Thoracic aorta (tissue), 2 donors: ENCODE data around the gene ABL2. TPM values are rescaled to one million over a fixed set of nuclear protein-coding genes. Genes with fewer than 3 reads are reported as not detected.
A peak's percentile ranks its signal among the peaks of the same experiment; 100 is the strongest.

Experiments
- ATAC-seq: fragments of 150-250 bp; one replicate; pipeline ENCODE4 v1.8.0; 2017; ENCODE audit warnings: low read depth; ENCODE audit not compliant: insufficient number of reproducible peaks, low FRiP score
- DNase-seq: peaks from one replicate; pipeline ENCODE4 v3.0.0-alpha.2; 2020; ENCODE audit warnings: low spot score
- H3K27ac ChIP-seq, 2 donors: fragments of 200-600 bp; sonication (generic); 1 replicate in 1 of 2; 2 replicates in 1 of 2; pipeline ENCODE4 v1.5.1; 2016; ENCODE audit warnings: mild to moderate bottlenecking in 2 of 2, moderate library complexity in 2 of 2
- H3K27me3 ChIP-seq: fragments of 200-600 bp; sonication (generic); replicated peaks from 2 replicates; pipeline ENCODE4 v1.6.0; 2016; ENCODE audit warnings: mild to moderate bottlenecking; ENCODE audit not compliant: insufficient read depth
- H3K36me3 ChIP-seq: fragments of 200-600 bp; sonication (generic); one replicate; pipeline ENCODE4 v1.5.1; 2016
- H3K4me1 ChIP-seq, 2 donors: fragments of 200-600 bp; sonication (generic); 1 replicate in 1 of 2; 2 replicates in 1 of 2; pipeline versions ENCODE4 v1.5.1 to v1.6.0; 2016; ENCODE audit warnings: low read depth in 2 of 2, mild to moderate bottlenecking in 1 of 2; ENCODE audit not compliant: control insufficient read depth in 1 of 2
- H3K4me3 ChIP-seq: fragments of 200-600 bp; sonication (generic); 2 replicates; pipeline ENCODE4 v1.5.1; 2016; ENCODE audit warnings: mild to moderate bottlenecking
- H3K9me3 ChIP-seq: fragments of 200-600 bp; sonication (generic); 2 replicates; pipeline ENCODE4 v1.5.1; 2016
- CTCF ChIP-seq: fragments of 200-600 bp; sonication (generic); IDR thresholded peaks from one replicate; pipeline ENCODE4 v1.5.1; 2019; ENCODE audit warnings: antibody characterized with exemption
- total RNA-seq, 2 donors: library from RNA; depleted of rRNA; stranded (reverse); fragments of >200 nt; gene quantifications; one replicate each; pipeline versions ENCODE4 v1.1.0 to v1.2.3, GENCODE V29; 2016

ABL2 gene
- total RNA-seq, 2 donors from 2014 or later: 23.6 to 62.4 TPM

- ATAC-seq: peak; percentile 69
- no peak for TF ChIP-seq CTCF
- DNase-seq: peak; percentile 70
These were observed 147.7 kb downstream of the ABL2 start, which contains the start of gene TOR3A for GRCh38 chr1:179081687-179082332. Gene TOR3A (plus strand): TSS chr1:179082070. CDS start chr1:179082129, 59 bp downstream.

GRCh38 chr1:179080866-179081686 is 148.4 kb downstream of the ABL2 start:
- H3K4me1 ChIP-seq: peaks cover 0 to 18% of the 10 kb centered on the region in 2 donors
- no peak for TF ChIP-seq CTCF
- H3K4me3 ChIP-seq: peak overlapping the region; percentile 74
- H3K9me3 ChIP-seq: no peaks in the 10 kb centered on the region
- no peaks in the 10 kb centered on the region for H3K27me3 ChIP-seq
- ATAC-seq: no peak
- DNase-seq: no peak
- H3K27ac ChIP-seq: peak overlapping the region; percentile 72 to 84
- H3K36me3 ChIP-seq: no peaks in the 10 kb centered on the region

More at GRCh38 chr1:179081687-179082332, 147.7 kb downstream of the ABL2 start, which contains the start of gene TOR3A:
- Histone ChIP-seq H3K4me1 (peaks cover 0 to 18% of the 10 kb centered on the region in 2 donors), H3K36me3 (no peaks in the 10 kb centered on the region), H3K27me3 (no peaks in the 10 kb centered on the region), H3K9me3 (no peaks in the 10 kb centered on the region), H3K4me3 (peak within 1 kb of the TSS; percentile 74), H3K27ac (peak within 1 kb of the TSS; percentile 72 to 84)

GRCh38 chr1:179079113-179079761 is 150.2 kb downstream of the ABL2 start:
- Histone ChIP-seq H3K4me3 (no peak overlapping the region), H3K36me3 (no peaks in the 10 kb centered on the region), H3K4me1 (peaks cover 0 to 18% of the 10 kb centered on the region in 2 donors), H3K9me3 (no peaks in the 10 kb centered on the region), H3K27ac (no peak overlapping the region), H3K27me3 (no peaks in the 10 kb centered on the region)
- no peak for ATAC-seq
- no peak for DNase-seq
- TF ChIP-seq CTCF: peak; percentile 66

- no peaks in the 10 kb centered on the region for H3K9me3 ChIP-seq
- no peaks in the 10 kb centered on the region for H3K27me3 ChIP-seq
- no peak for ATAC-seq
- no peak overlapping the region for H3K27ac ChIP-seq
- H3K4me3 ChIP-seq: no peak overlapping the region
- H3K4me1 ChIP-seq: peaks cover 0 to 9% of the 10 kb centered on the region in 2 donors
- DNase-seq: no peak
- peaks cover 5% of the 10 kb centered on the region for H3K36me3 ChIP-seq
- TF ChIP-seq CTCF: no peak
These were observed 152.1 kb downstream of the ABL2 start for GRCh38 chr1:179077396-179077795.

- no peak overlapping the region for H3K4me3 ChIP-seq
- no peak for TF ChIP-seq CTCF
These were observed 163.0 kb downstream of the ABL2 start for GRCh38 chr1:179066471-179066870.

More at GRCh38 chr1:179066471-179066870, 163.0 kb downstream of the ABL2 start:
- DNase-seq: no peak
- Histone ChIP-seq H3K36me3 (peaks cover 16% of the 10 kb centered on the region), H3K27me3 (no peaks in the 10 kb centered on the region), H3K27ac (no peak overlapping the region), H3K9me3 (no peaks in the 10 kb centered on the region), H3K4me1 (no peaks in the 10 kb centered on the region)
- no peak for ATAC-seq
